Measurements from ENCODE around the gene USP35. TPM values are rescaled to one million over a fixed set of nuclear protein-coding genes. Genes with fewer than 3 reads are reported as not detected.
"Not testable (repeated sequence)": the region's sequence is repeated elsewhere in the genome, so short reads cannot be mapped to it uniquely, and the experiment has no call there.

The USP35 gene
- total RNA-seq, 2 experiments from 2014 or later, result 10.8 to 12.1 TPM

- Mint-ChIP-seq H3K4me1 (peaks cover 46% of the 10 kb centered on the region), H3K9me3 (no peaks in the 10 kb centered on the region), H3K4me3 (no peak overlapping the region), H3K36me3 (ENCODE audit: low read depth) (peaks cover 59% of the 10 kb centered on the region), H3K27ac (no peak overlapping the region), H3K27me3 (no peaks in the 10 kb centered on the region)
- ChIA-PET POLR2A (interaction anchor here (0.6 to 1.1 kb wide), 3 partner anchors 8 to 340 kb away, joined by 3 read pairs; no protein-coding TSS in a partner anchor), CTCF (interaction anchor here (1.9 kb wide), 1 partner anchor 340 kb away, joined by 6 read pairs; no protein-coding TSS in a partner anchor)
- DNase-seq, result peak; percentile 9
Measured at GRCh38 chr11:78224906-78225420, 36.2 kb downstream of the USP35 start.

GRCh38 chr11:78226684-78227680 lies 38.3 kb downstream of the USP35 start:
- H3K4me3 Mint-ChIP-seq, result no peak overlapping the region
- H3K9me3 Mint-ChIP-seq, result no peaks in the 10 kb centered on the region
- DNase-seq, result no peak
- peaks cover 55% of the 10 kb centered on the region for H3K4me1 Mint-ChIP-seq
- CTCF ChIA-PET, result interaction anchor here (0.5 to 2.4 kb wide), 12 partner anchors 17 to 348 kb away, joined by 3 to 36 read pairs (median 5); partner anchors contain the start of gene NARS2
- peaks cover 44% of the 10 kb centered on the region for H3K36me3 Mint-ChIP-seq (ENCODE audit: low read depth)
- H3K27me3 Mint-ChIP-seq, result no peaks in the 10 kb centered on the region
- POLR2A ChIA-PET, result interaction anchor here (1.7 to 2.6 kb wide), 3 partner anchors 24 to 337 kb away, joined by 3 to 17 read pairs (median 7); partner anchors contain the start of gene GAB2
- H3K27ac Mint-ChIP-seq, result peak overlapping the region; percentile 57

GRCh38 chr11:78227921-78228320 lies 39.2 kb downstream of the USP35 start:
- Mint-ChIP-seq H3K27me3 (no peaks in the 10 kb centered on the region), H3K9me3 (no peaks in the 10 kb centered on the region), H3K27ac (no peak overlapping the region), H3K4me3 (no peak overlapping the region), H3K36me3 (ENCODE audit: low read depth) (peaks cover 47% of the 10 kb centered on the region), H3K4me1 (peaks cover 61% of the 10 kb centered on the region)
- ChIA-PET POLR2A (interaction anchor here (0.8 to 2.6 kb wide), 9 partner anchors 25 to 347 kb away, joined by 3 to 17 read pairs (median 3); partner anchors contain the start of genes GAB2 and NARS2), CTCF (interaction anchor here (0.7 to 2.4 kb wide), 31 partner anchors 16 to 347 kb away, joined by 3 to 36 read pairs (median 4); partner anchors contain the start of genes GAB2 and NARS2)
- DNase-seq, result no peak

- POLR2A ChIA-PET, result interaction anchor here (0.8 to 2.6 kb wide), 8 partner anchors 39 to 346 kb away, joined by 3 to 17 read pairs (median 3); partner anchors contain the start of genes GAB2 and NARS2
- peaks cover 42% of the 10 kb centered on the region for H3K36me3 Mint-ChIP-seq (ENCODE audit: low read depth)
- peaks cover 58% of the 10 kb centered on the region for H3K4me1 Mint-ChIP-seq
- no peaks in the 10 kb centered on the region for H3K9me3 Mint-ChIP-seq
- CTCF ChIA-PET, result interaction anchor here (0.7 to 2.4 kb wide), 30 partner anchors 16 to 346 kb away, joined by 3 to 36 read pairs (median 4); partner anchors contain the start of genes GAB2 and NARS2
- H3K27ac Mint-ChIP-seq, result no peak overlapping the region
- DNase-seq, result peak; percentile 25
- H3K4me3 Mint-ChIP-seq, result no peak overlapping the region
- H3K27me3 Mint-ChIP-seq, result no peaks in the 10 kb centered on the region
Measured at GRCh38 chr11:78228467-78228866, 39.7 kb downstream of the USP35 start.

- ChIA-PET POLR2A (interaction anchor here (1.2 to 2.6 kb wide), 5 partner anchors 40 to 346 kb away, joined by 3 to 17 read pairs (median 3); partner anchors contain the start of genes GAB2 and NARS2), CTCF (interaction anchor here (1.3 to 2.4 kb wide), 2 partner anchors 232 to 335 kb away, joined by 3 to 36 read pairs; no protein-coding TSS in a partner anchor)
- Mint-ChIP-seq H3K27me3 (no peaks in the 10 kb centered on the region), H3K9me3 (no peaks in the 10 kb centered on the region), H3K36me3 (ENCODE audit: low read depth) (peaks cover 38% of the 10 kb centered on the region), H3K27ac (peak overlapping the region; percentile 17), H3K4me1 (peaks cover 57% of the 10 kb centered on the region), H3K4me3 (no peak overlapping the region)
- no peak for DNase-seq
Measured at GRCh38 chr11:78229106-78229505, 40.4 kb downstream of the USP35 start.

GRCh38 chr11:78230161-78230877 lies 41.6 kb downstream of the USP35 start:
- Mint-ChIP-seq H3K36me3 (ENCODE audit: low read depth) (peaks cover 28% of the 10 kb centered on the region), H3K9me3 (no peaks in the 10 kb centered on the region), H3K27me3 (no peaks in the 10 kb centered on the region), H3K4me1 (peaks cover 51% of the 10 kb centered on the region), H3K4me3 (no peak overlapping the region), H3K27ac (no peak overlapping the region)
- ChIA-PET POLR2A (no interaction called here), CTCF (no interaction called here)
- DNase-seq, result no peak

GRCh38 chr11:78231962-78232501 lies 43.3 kb downstream of the USP35 start:
- no peak for DNase-seq
- Mint-ChIP-seq H3K36me3 (ENCODE audit: low read depth) (peaks cover 34% of the 10 kb centered on the region), H3K27me3 (no peaks in the 10 kb centered on the region), H3K27ac (no peak overlapping the region), H3K4me3 (no peak overlapping the region), H3K9me3 (no peaks in the 10 kb centered on the region), H3K4me1 (peaks cover 45% of the 10 kb centered on the region)
- ChIA-PET POLR2A (no interaction called here), CTCF (interaction anchor here (1.7 kb wide), 1 partner anchor 332 kb away, joined by 4 read pairs; no protein-coding TSS in a partner anchor)

GRCh38 chr11:78233046-78233445 lies 44.3 kb downstream of the USP35 start:
- H3K27ac Mint-ChIP-seq, H3K4me3 Mint-ChIP-seq, POLR2A ChIA-PET, H3K27me3 Mint-ChIP-seq, DNase-seq, H3K9me3 Mint-ChIP-seq: not testable (repeated sequence)
- Mint-ChIP-seq H3K4me1 (peaks cover 36% of the 10 kb centered on the region), H3K36me3 (ENCODE audit: low read depth) (peaks cover 43% of the 10 kb centered on the region)
- CTCF ChIA-PET, result interaction anchor here (0.6 to 1.7 kb wide), 2 partner anchors 174 to 331 kb away, joined by 3 to 4 read pairs; no protein-coding TSS in a partner anchor

- POLR2A ChIA-PET, result no interaction called here
- Mint-ChIP-seq H3K4me1 (peaks cover 26% of the 10 kb centered on the region), H3K4me3 (no peak overlapping the region), H3K36me3 (ENCODE audit: low read depth) (peaks cover 45% of the 10 kb centered on the region), H3K9me3 (peaks cover 12% of the 10 kb centered on the region), H3K27ac (no peak overlapping the region), H3K27me3 (no peaks in the 10 kb centered on the region)
- DNase-seq, result no peak
- CTCF ChIA-PET, result no interaction called here
Measured at GRCh38 chr11:78234006-78234405, 45.3 kb downstream of the USP35 start.

GRCh38 chr11:78237293-78238046 lies 48.8 kb downstream of the USP35 start:
- ChIA-PET CTCF (interaction anchor here (0.9 kb wide), 1 partner anchor 194 kb away, joined by 3 read pairs; no protein-coding TSS in a partner anchor), POLR2A (no interaction called here)
- Mint-ChIP-seq H3K4me1 (peaks cover 1% of the 10 kb centered on the region), H3K9me3 (peaks cover 27% of the 10 kb centered on the region), H3K4me3 (no peak overlapping the region), H3K36me3 (ENCODE audit: low read depth) (peaks cover 53% of the 10 kb centered on the region), H3K27me3 (no peaks in the 10 kb centered on the region), H3K27ac (no peak overlapping the region)
- no peak for DNase-seq

- CTCF ChIA-PET, result interaction anchor here (1.3 kb wide), 1 partner anchor 325 kb away, joined by 3 read pairs; no protein-coding TSS in a partner anchor
- H3K27me3 Mint-ChIP-seq, result no peaks in the 10 kb centered on the region
- H3K4me3 Mint-ChIP-seq, result no peak overlapping the region
- no peak for DNase-seq
- H3K9me3 Mint-ChIP-seq, result peaks cover 27% of the 10 kb centered on the region
- H3K4me1 Mint-ChIP-seq, result peaks cover 10% of the 10 kb centered on the region
- H3K27ac Mint-ChIP-seq, result no peak overlapping the region
- H3K36me3 Mint-ChIP-seq (ENCODE audit: low read depth), result peaks cover 57% of the 10 kb centered on the region
- POLR2A ChIA-PET, result interaction anchor here (1.3 kb wide), 1 partner anchor 12 kb away, joined by 3 read pairs; no protein-coding TSS in a partner anchor
Measured at GRCh38 chr11:78239781-78240180, 51.1 kb downstream of the USP35 start.
